HL-60 (cell line): Measurements from ENCODE around the gene PARS2.

Source experiments
- DNase-seq, 2 experiments: peaks; one replicate each; pipeline ENCODE4 v3.0.0-alpha.2; 2010 to 2020; ENCODE audit warnings: low read depth in 1 of 2, low spot score in 1 of 2
- H3K27ac ChIP-seq: fragments of 250-450 bp; sonication (Bioruptor Pico); replicated peaks from 2 replicates; pipeline ENCODE4 v1.5.1; 2020; ENCODE audit warnings: mild to moderate bottlenecking, moderate library complexity
- H3K27me3 ChIP-seq: fragments of 250-450 bp; sonication (Bioruptor Pico); 2 replicates; pipeline ENCODE4 v1.5.1; 2021; ENCODE audit warnings: mild to moderate bottlenecking, moderate library complexity; ENCODE audit not compliant: insufficient read depth, poor library complexity, severe bottlenecking
- H3K4me3 ChIP-seq: replicated peaks from 2 replicates; pipeline ENCODE4 v1.5.1; 2011; ENCODE audit warnings: mild to moderate bottlenecking, control low read depth, low read length; ENCODE audit not compliant: insufficient read depth
- CTCF ChIP-seq: IDR thresholded peaks from one replicate; pipeline ENCODE4 v1.5.1; 2011; ENCODE audit warnings: low read length, control low read depth, inconsistent platforms; ENCODE audit not compliant: insufficient read depth
- GABPA ChIP-seq: IDR thresholded peaks from 2 replicates; pipeline ENCODE4 v1.6.1; 2012; ENCODE audit warnings: low read depth
- POLR2AphosphoS5 ChIP-seq: IDR thresholded peaks from 2 replicates; pipeline ENCODE4 v1.6.1; 2012; ENCODE audit warnings: low read depth
- REST ChIP-seq: IDR thresholded peaks from 2 replicates; pipeline ENCODE4 v1.6.1; 2012; ENCODE audit warnings: low read depth; ENCODE audit not compliant: insufficient replicate concordance
- SPI1 ChIP-seq: IDR thresholded peaks from 2 replicates; pipeline ENCODE4 v1.6.1; 2012; ENCODE audit warnings: low read depth, mild to moderate bottlenecking, borderline replicate concordance

Gene PARS2

GRCh38 chr1:54708385-54708784 lies 55.9 kb downstream of the PARS2 start:
- H3K27ac ChIP-seq, result no peak overlapping the region
- no peaks in the 10 kb centered on the region for H3K27me3 ChIP-seq
- no peak overlapping the region for H3K4me3 ChIP-seq
- no peak for DNase-seq
- TF ChIP-seq CTCF (no peak), REST (no peak), SPI1 (no peak), POLR2AphosphoS5 (no peak), GABPA (no peak)
